Uterus (tissue), 4 donors: ENCODE measurements around the gene AMBRA1. TPM values are rescaled to one million over a fixed set of nuclear protein-coding genes. Genes with fewer than 3 reads are reported as not detected.

Source experiments
- DNase-seq, 2 donors: peaks; one replicate each; pipeline ENCODE4 v3.0.0-alpha.2; 2019 to 2020
- H3K27ac ChIP-seq, 2 donors: fragments of 200-600 bp; sonication (generic); 1 replicate in 1 of 2; 2 replicates in 1 of 2; pipeline ENCODE4 v1.5.1; 2016 to 2018
- H3K27me3 ChIP-seq, 2 donors: fragments of 200-600 bp; sonication (generic); one replicate each; pipeline ENCODE4 v1.5.1; 2018 to 2019; ENCODE audit warnings: control low read depth in 1 of 2
- H3K36me3 ChIP-seq, 2 donors: fragments of 200-600 bp; sonication (generic); one replicate each; pipeline ENCODE4 v1.5.1; 2019; ENCODE audit warnings: control low read depth in 1 of 2
- H3K4me1 ChIP-seq, 2 donors: fragments of 200-600 bp; sonication (generic); one replicate each; pipeline ENCODE4 v1.5.1; 2018 to 2019; ENCODE audit warnings: control low read depth in 1 of 2
- H3K4me3 ChIP-seq, 2 donors: fragments of 200-600 bp; sonication (generic); 1 replicate in 1 of 2; 2 replicates in 1 of 2; pipeline ENCODE4 v1.5.1; 2018 to 2019; ENCODE audit warnings: mild to moderate bottlenecking in 1 of 2
- H3K9me3 ChIP-seq, 2 donors: fragments of 200-600 bp; sonication (generic); one replicate each; pipeline ENCODE4 v1.5.1; 2019; ENCODE audit warnings: control low read depth in 1 of 2
- CTCF ChIP-seq, 4 experiments: fragments of 200-600 bp in 2 of 4; fragments of 450-650 bp in 2 of 4; sonication (generic) in 2 of 4; IDR thresholded peaks; one replicate each; pipeline ENCODE4 v1.5.1; 2016 to 2019; ENCODE audit warnings: antibody characterized with exemption in 4 of 4, mild to moderate bottlenecking in 2 of 4, moderate library complexity in 1 of 4
- POLR2A ChIP-seq, 2 donors: fragments of 450-650 bp; IDR thresholded peaks; one replicate each; pipeline ENCODE4 v1.6.1; 2016; ENCODE audit warnings: antibody characterized with exemption in 2 of 2, mild to moderate bottlenecking in 1 of 2, moderate library complexity in 1 of 2
- intact Hi-C: fragments of 100-400 bp; cut with DNase I; formaldehyde crosslinking; loops from one replicate; pipeline ENCODE4 v1.15.1; 2023; ENCODE audit warnings: low total_unique reads
- total RNA-seq, 4 donors: library from RNA; depleted of rRNA in 3 of 4; stranded (reverse); fragments of >200 nt in 3 of 4; gene quantifications; one replicate each; pipeline versions ENCODE4 v1.1.0 to v1.2.4, GENCODE V29; 2014 to 2023
- donor health status: DM: yes; HTN: yes; CAD: no.

AMBRA1 gene
- total RNA-seq, 4 donors from 2014 or later: 22.6 to 55.3 (median 41.4) TPM

GRCh38 chr11:46427364-46427763 lies 166.5 kb downstream of the AMBRA1 start:
- no peak for DNase-seq
- TF ChIP-seq CTCF (IDR thresholded peaks at IDR 0.05) (no peak), POLR2A (IDR thresholded peaks at IDR 0.05) (no peak)
- Histone ChIP-seq H3K27ac (no peak overlapping the region), H3K27me3 (no peaks in the 10 kb centered on the region), H3K9me3 (no peaks in the 10 kb centered on the region), H3K36me3 (no peaks in the 10 kb centered on the region), H3K4me1 (no peaks in the 10 kb centered on the region), H3K4me3 (no peak overlapping the region)
- intact Hi-C loops: no loop called here

GRCh38 chr11:46426233-46426991 lies 167.4 kb downstream of the AMBRA1 start:
- no peak overlapping the region for H3K27ac ChIP-seq
- no peaks in the 10 kb centered on the region for H3K4me1 ChIP-seq
- H3K36me3 ChIP-seq: no peaks in the 10 kb centered on the region
- no peaks in the 10 kb centered on the region for H3K9me3 ChIP-seq
- H3K4me3 ChIP-seq: no peak overlapping the region
- TF ChIP-seq CTCF (IDR thresholded peaks at IDR 0.05): no peak
- TF ChIP-seq POLR2A (IDR thresholded peaks at IDR 0.05): no peak
- intact Hi-C loops: no loop called here
- no peaks in the 10 kb centered on the region for H3K27me3 ChIP-seq
- no peak for DNase-seq

- intact Hi-C loops: no loop called here
- Histone ChIP-seq H3K36me3 (no peaks in the 10 kb centered on the region), H3K9me3 (no peaks in the 10 kb centered on the region), H3K4me3 (no peak overlapping the region), H3K27me3 (no peaks in the 10 kb centered on the region), H3K4me1 (no peaks in the 10 kb centered on the region), H3K27ac (no peak overlapping the region)
- TF ChIP-seq POLR2A (IDR thresholded peaks at IDR 0.05) (no peak), CTCF (IDR thresholded peaks at IDR 0.05) (no peak)
- no peak for DNase-seq
These were observed 171.2 kb downstream of the AMBRA1 start for GRCh38 chr11:46422588-46422987.

GRCh38 chr11:46421257-46421880 lies 172.5 kb downstream of the AMBRA1 start:
- no peaks in the 10 kb centered on the region for H3K9me3 ChIP-seq
- no peak overlapping the region for H3K4me3 ChIP-seq
- H3K27me3 ChIP-seq: no peaks in the 10 kb centered on the region
- intact Hi-C loops: no loop called here
- H3K4me1 ChIP-seq: no peaks in the 10 kb centered on the region
- no peaks in the 10 kb centered on the region for H3K36me3 ChIP-seq
- H3K27ac ChIP-seq: no peak overlapping the region
- no peak for DNase-seq
- TF ChIP-seq CTCF (IDR thresholded peaks at IDR 0.05) (no peak), POLR2A (IDR thresholded peaks at IDR 0.05) (no peak)

GRCh38 chr11:46420513-46420912 lies 173.3 kb downstream of the AMBRA1 start:
- no peak for TF ChIP-seq CTCF (IDR thresholded peaks at IDR 0.05)
- no peak for TF ChIP-seq POLR2A (IDR thresholded peaks at IDR 0.05)
- H3K36me3 ChIP-seq: no peaks in the 10 kb centered on the region
- no peak overlapping the region for H3K4me3 ChIP-seq
- H3K27ac ChIP-seq: no peak overlapping the region
- no peaks in the 10 kb centered on the region for H3K9me3 ChIP-seq
- no peak for DNase-seq
- no peaks in the 10 kb centered on the region for H3K27me3 ChIP-seq
- H3K4me1 ChIP-seq: no peaks in the 10 kb centered on the region
- intact Hi-C loops: no loop called here
